SK-N-SH (cell line): ENCODE measurements around the gene KLRC2.
"Not testable (repeated sequence)": the region's sequence is repeated elsewhere in the genome, so short reads cannot be mapped to it uniquely, and the experiment has no call there.

Experiments
- FOXJ3 ChIP-seq: sonication (generic); formaldehyde crosslinking; IDR thresholded peaks from 2 replicates; pipeline ENCODE4 v1.5.1; 2020; ENCODE audit warnings: mild to moderate bottlenecking, missing genetic modification reagents
- GABPA ChIP-seq: IDR thresholded peaks from 2 replicates; pipeline ENCODE4 v1.4.0; 2012; ENCODE audit warnings: low read depth, mild to moderate bottlenecking
- POLR2AphosphoS5 ChIP-seq: IDR thresholded peaks from 2 replicates; pipeline ENCODE4 v1.6.1; 2012; ENCODE audit warnings: low read depth, low read length
- RCOR1 ChIP-seq: fragments of 150-350 bp; IDR thresholded peaks from 2 replicates; pipeline ENCODE4 v1.6.1; 2017; ENCODE audit warnings: antibody characterized with exemption, low read length
- TAF1 ChIP-seq: IDR thresholded peaks from 2 replicates; pipeline ENCODE4 v1.6.1; 2012; ENCODE audit warnings: low read depth, mild to moderate bottlenecking, low read length, moderate library complexity, borderline replicate concordance
- YY1 ChIP-seq: IDR thresholded peaks from 2 replicates; pipeline ENCODE4 v1.4.0; 2012; ENCODE audit warnings: low read depth, mild to moderate bottlenecking
- TF ChIP-seq, protein P1 (sequence below): fragments of 200-600 bp; sonication (generic); IDR thresholded peaks from 2 replicates; pipeline ENCODE4 v1.6.1; 2017; ENCODE audit warnings: antibody characterized with exemption, mild to moderate bottlenecking, moderate library complexity
- TF ChIP-seq, protein P2 (sequence below): IDR thresholded peaks from 2 replicates; pipeline ENCODE4 v1.4.0; 2012; ENCODE audit warnings: low read depth
- TF ChIP-seq, protein P3 (sequence below): IDR thresholded peaks from 2 replicates; pipeline ENCODE4 v1.6.1; 2012; ENCODE audit warnings: mild to moderate bottlenecking, low read depth, low read length, moderate library complexity
- TF ChIP-seq, protein P4 (sequence below): IDR thresholded peaks from 2 replicates; pipeline ENCODE4 v1.4.0; 2012; ENCODE audit warnings: low read depth, borderline replicate concordance

DNA sequence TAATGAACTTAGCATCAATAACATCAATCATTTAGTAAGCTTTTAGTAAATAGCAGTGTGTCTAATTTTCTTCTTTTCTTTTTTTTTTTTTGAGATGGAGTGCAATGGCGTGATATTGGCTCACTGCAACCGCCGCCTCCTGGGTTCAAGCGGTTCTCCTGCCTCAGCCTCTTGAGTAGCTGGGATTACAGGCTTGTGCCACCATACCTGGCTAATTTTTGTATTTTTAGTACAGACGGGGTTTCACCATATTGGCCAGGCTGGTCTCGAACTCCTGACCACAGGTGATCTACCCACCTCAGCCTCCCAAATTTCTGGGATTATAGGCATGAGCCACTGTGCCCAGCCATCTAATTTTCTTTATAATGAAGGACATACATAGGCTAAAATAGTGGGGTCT is 48.3 kb downstream of the KLRC2 start:
- TF ChIP-seq GABPA; POLR2AphosphoS5; YY1; FOXJ3 (CRISPR knock-in tag); TAF1; RCOR1: not testable (repeated sequence)
- TF ChIP-seq, protein P1, sequence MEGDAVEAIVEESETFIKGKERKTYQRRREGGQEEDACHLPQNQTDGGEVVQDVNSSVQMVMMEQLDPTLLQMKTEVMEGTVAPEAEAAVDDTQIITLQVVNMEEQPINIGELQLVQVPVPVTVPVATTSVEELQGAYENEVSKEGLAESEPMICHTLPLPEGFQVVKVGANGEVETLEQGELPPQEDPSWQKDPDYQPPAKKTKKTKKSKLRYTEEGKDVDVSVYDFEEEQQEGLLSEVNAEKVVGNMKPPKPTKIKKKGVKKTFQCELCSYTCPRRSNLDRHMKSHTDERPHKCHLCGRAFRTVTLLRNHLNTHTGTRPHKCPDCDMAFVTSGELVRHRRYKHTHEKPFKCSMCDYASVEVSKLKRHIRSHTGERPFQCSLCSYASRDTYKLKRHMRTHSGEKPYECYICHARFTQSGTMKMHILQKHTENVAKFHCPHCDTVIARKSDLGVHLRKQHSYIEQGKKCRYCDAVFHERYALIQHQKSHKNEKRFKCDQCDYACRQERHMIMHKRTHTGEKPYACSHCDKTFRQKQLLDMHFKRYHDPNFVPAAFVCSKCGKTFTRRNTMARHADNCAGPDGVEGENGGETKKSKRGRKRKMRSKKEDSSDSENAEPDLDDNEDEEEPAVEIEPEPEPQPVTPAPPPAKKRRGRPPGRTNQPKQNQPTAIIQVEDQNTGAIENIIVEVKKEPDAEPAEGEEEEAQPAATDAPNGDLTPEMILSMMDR: not testable (repeated sequence)
- TF ChIP-seq, protein P2, sequence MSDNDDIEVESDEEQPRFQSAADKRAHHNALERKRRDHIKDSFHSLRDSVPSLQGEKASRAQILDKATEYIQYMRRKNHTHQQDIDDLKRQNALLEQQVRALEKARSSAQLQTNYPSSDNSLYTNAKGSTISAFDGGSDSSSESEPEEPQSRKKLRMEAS: not testable (repeated sequence)
- TF ChIP-seq, protein P3, sequence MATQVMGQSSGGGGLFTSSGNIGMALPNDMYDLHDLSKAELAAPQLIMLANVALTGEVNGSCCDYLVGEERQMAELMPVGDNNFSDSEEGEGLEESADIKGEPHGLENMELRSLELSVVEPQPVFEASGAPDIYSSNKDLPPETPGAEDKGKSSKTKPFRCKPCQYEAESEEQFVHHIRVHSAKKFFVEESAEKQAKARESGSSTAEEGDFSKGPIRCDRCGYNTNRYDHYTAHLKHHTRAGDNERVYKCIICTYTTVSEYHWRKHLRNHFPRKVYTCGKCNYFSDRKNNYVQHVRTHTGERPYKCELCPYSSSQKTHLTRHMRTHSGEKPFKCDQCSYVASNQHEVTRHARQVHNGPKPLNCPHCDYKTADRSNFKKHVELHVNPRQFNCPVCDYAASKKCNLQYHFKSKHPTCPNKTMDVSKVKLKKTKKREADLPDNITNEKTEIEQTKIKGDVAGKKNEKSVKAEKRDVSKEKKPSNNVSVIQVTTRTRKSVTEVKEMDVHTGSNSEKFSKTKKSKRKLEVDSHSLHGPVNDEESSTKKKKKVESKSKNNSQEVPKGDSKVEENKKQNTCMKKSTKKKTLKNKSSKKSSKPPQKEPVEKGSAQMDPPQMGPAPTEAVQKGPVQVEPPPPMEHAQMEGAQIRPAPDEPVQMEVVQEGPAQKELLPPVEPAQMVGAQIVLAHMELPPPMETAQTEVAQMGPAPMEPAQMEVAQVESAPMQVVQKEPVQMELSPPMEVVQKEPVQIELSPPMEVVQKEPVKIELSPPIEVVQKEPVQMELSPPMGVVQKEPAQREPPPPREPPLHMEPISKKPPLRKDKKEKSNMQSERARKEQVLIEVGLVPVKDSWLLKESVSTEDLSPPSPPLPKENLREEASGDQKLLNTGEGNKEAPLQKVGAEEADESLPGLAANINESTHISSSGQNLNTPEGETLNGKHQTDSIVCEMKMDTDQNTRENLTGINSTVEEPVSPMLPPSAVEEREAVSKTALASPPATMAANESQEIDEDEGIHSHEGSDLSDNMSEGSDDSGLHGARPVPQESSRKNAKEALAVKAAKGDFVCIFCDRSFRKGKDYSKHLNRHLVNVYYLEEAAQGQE: not testable (repeated sequence)
- TF ChIP-seq, protein P4, sequence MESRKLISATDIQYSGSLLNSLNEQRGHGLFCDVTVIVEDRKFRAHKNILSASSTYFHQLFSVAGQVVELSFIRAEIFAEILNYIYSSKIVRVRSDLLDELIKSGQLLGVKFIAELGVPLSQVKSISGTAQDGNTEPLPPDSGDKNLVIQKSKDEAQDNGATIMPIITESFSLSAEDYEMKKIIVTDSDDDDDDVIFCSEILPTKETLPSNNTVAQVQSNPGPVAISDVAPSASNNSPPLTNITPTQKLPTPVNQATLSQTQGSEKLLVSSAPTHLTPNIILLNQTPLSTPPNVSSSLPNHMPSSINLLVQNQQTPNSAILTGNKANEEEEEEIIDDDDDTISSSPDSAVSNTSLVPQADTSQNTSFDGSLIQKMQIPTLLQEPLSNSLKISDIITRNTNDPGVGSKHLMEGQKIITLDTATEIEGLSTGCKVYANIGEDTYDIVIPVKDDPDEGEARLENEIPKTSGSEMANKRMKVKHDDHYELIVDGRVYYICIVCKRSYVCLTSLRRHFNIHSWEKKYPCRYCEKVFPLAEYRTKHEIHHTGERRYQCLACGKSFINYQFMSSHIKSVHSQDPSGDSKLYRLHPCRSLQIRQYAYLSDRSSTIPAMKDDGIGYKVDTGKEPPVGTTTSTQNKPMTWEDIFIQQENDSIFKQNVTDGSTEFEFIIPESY: not testable (repeated sequence)
